GM19395 (cell line): ENCODE data around the gene CDK17.

Source experiments
- ATAC-seq: cut with Tn5 transposase; IDR thresholded peaks from one replicate; pipeline ENCODE4 v1.9.1; 2021; ENCODE audit warnings: mild to moderate bottlenecking, moderate library complexity; ENCODE audit not compliant: unreplicated experiment

Gene CDK17

DNA sequence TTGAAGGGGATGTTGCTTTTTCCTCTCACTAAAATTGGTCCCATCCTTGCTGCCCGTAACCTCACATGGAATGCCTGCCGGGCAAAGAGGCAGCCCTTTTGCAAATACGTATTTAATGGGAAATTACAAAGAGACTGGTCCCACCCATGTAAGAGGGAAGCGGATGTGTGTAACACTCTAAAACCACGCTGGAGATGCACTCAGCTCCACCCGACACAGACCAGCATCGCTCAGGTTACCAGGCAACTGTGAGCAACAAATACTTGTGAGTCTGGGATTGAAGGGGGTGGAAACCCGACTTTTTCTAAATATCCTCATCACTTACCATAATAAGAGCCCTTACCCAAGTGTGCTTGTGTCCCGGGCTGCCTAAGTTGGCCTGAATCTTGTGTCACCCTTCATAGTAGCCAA is 158.4 kb downstream of the CDK17 start:
- ATAC-seq, result no peak

DNA sequence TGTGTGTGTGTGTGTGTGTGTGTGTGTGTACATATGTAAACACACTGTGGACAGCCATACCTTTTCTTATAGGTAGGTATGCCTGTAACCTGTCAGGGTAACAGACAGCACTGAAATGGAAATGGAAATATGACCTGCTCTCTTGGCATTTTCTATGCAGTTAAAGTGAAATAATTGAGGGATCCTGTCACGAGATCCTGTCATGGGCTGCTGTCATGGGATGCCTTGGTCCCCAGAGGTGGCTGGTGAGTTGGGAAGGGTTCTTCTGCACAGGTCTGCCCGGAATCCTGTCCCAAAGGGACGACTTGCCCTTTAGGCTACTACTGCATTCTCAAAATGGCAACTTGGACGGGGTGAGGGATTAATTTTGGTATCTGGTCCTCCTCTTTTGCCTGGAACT is 158.8 kb downstream of the CDK17 start:
- ATAC-seq, result no peak

DNA sequence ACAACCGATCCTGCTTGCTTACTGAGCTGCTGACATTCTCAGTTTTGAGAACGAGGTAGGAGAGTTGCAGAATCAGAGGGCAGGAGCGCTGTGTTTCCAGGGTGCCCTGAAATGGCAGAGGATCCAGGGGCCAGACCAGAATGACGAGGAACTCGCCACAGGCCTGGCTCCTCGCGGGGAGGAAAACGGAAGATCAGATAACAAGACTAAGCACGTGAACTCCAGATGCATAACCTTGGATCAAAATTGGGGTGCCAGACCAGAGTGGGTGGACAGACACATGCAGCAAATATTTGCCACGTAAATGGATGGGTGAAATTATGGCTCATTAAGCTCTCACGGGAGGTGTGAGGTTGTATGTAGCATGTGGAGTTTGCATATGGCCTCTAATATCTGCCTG is 159.6 kb downstream of the CDK17 start:
- no peak for ATAC-seq

- no peak for ATAC-seq
Observed at GRCh38 chr12:96239711-96240635, 160.3 kb downstream of the CDK17 start.

DNA sequence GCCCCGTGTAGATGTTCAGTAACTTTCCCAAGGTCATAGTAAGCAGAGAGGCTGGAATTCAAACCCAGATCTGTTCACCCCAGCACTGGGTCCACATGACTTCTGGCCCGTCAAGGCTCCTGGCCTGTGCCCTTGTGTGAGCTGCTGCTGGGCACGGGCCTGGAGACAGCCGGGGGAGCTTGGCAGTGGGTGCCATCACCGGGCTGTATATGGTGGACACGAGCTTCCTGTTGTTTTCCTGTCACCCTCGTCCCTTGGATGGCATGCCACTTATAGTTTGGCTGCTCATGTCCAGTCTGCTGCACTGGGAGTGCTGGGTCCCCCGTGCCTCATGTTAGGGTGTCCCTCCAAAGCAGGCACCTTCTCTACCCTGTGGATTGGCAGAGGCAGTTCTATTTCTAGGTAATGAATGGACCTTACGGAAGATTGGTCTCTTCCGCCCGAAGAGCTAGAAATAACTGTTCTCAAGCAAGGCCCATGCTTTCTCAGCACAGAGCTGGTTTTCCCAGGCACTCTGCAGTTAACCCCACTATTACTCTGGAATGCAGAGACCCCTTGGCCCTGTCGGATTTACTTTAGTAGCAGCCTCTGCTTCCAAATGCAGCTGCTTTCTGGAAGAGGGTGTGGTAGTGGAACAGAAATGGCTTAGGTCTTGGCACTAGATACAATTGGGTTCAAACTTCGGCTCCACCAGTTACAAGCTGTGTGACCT is 161.7 kb downstream of the CDK17 start:
- ATAC-seq, result no peak

DNA sequence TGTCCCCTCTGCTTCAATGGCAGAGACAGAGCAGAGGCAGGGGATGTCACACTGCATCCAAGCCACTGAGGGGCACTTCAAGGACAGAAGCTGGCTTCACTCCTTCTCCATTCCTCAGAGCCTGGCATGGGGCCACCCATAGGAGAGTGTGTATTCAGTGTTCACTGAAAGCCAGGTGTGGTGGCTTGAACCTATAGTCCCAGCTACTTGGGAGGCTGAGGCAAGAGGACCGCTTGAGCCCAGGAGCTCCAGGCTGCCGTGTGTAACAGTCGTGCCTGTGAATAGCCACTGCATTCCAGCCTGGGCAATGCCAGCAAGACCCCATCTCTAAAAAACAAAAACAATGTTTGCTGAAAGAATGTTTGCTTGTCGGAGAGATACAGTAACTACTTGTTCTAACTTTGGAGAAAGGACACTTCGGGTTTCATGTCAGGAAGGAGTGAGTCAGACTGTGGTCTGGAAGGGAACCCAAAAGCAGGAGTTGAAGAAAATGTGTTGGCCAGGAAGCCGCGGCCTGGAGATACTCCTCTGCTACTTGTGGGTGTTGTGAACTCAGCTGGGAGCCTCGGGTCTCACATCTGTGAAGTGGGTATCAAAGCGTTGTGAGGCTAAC is 162.7 kb downstream of the CDK17 start:
- ATAC-seq, result no peak

GRCh38 chr12:96237035-96237434 is 163.2 kb downstream of the CDK17 start:
- ATAC-seq, result no peak

DNA sequence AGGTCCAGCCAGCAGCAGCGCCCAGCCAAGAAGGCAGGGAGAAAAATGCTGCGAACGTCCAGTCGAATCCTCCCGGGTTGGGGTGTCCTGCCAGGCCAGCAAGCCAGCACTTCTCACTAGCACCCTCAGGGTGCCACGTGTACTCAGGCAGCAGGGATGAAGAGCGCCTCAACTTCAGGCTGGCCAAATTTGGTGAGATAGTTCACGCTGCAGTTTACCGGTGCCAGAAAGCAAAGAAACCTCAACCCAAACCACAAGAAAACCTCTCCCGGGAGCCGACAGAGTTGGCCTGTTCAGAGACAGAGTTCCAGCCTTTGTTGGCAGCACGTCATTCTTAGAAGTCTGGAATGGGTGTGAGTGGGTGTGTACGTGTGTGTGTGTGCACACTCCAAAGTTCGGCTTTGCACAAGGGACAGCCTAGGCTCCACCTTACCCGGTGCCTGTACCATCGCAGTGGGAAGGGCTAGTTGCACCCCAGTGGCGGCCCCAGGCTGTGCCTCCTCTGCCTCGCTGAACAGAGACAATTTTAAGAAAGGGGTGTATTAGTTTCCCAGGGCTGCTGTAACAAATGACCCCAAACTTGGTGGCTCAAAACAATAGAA is 163.9 kb downstream of the CDK17 start:
- no peak for ATAC-seq

DNA sequence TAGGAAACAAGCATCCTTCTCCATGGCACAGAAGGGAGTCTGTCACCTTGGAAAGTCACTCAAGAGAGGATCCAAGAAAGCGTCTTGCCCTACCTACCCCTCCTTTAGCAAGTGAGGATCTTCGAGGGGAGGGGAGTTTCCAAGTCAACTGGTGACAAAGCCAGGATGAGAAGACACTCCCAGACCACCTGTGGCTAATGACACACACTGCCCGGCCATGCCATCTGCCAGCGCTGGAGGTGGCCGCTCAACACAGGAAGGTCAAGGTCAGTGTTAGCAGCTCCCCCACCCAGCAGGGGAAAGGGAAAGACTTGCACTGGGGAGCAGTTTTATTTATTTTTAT is 164.8 kb downstream of the CDK17 start:
- no peak for ATAC-seq

- ATAC-seq, result no peak
Observed at GRCh38 chr12:96234591-96235483, 165.4 kb downstream of the CDK17 start.

DNA sequence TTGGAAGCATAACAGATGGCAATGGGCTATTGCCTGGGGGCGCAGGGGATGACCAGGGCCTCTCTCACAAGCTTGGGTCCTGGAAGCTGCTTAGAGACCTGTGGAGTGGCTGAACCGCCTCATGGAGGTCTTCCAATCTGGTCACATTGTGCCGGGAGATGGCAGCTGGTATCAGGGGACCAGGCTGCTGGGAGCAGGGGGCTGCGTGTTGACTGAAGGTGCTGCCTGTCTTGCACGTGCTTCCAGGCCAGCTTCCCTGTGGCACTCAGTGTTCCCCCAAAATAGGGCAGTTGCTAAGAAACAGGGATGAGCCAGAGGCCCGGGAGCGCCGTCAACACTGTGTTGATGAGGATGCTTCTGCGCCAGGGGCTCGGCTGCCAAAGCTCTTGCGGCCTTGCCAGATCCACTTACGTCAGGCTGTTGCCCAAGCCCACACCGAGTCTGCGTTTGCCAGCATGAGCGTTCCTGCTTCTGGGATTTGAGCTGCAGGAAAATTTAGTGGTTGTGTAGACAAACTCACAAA is 166.2 kb downstream of the CDK17 start:
- ATAC-seq, result no peak

DNA sequence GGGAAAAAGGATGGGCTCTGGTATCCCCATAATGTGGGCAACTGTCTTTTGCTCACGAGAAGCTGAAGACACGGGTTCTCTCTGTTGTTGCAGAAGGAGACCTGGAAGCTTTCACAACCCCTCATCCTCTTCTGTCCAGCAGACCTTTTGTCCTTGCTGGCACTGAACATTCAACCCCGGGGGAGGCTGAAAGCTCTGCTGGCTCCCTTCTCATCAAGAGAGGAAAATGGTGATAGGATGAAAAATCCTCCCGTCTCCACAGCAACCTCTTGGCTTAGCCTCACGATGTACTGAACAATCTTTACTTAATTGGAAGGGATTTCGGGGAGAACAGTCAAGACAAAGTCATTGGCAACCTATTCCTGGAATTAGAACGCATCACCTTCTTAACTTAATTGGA is 167.1 kb downstream of the CDK17 start:
- ATAC-seq, result no peak

GRCh38 chr12:96230646-96231045 is 169.6 kb downstream of the CDK17 start:
- ATAC-seq, result no peak

DNA sequence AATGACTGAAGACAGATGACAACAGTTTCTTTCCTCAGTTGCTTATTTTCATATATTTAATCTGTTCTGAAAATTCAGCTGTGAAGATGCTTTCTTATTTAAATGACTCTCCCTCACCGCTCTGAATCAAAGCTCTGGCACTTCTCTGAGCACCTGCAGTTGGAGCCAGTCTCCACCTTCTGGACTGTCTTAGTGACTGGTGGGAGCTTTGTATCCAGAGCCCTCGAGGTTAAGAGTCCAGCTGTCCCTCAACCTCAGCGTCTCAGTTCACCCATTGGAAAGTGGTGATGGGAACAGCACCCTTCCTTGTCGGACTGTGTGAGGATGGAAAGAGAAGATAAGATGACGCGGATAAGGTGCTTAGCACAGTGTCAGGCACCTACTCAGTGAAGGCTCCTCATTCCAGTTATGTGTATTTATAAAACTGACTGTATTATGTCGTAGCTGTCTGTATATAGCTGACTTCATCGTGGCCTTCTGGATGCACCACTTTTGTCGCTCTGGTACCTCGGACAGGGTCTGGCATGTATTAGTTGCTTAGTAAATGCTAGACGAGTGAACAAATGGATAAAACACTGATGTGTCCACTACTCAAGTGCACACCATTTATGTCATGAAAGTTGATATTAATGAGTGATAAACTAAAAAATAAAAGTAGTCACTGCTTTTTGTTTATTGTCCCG is 171.5 kb downstream of the CDK17 start:
- ATAC-seq, result no peak
